Right lung (tissue), 5 donors: Measurements from ENCODE around the gene COCH. TPM values are rescaled to one million over a fixed set of nuclear protein-coding genes. Genes with fewer than 3 reads are reported as not detected.
"Not testable (repeated sequence)": the region's sequence is repeated elsewhere in the genome, so short reads cannot be mapped to it uniquely, and the experiment has no call there.

Source experiments
- DNase-seq, 2 donors: peaks; one replicate each; pipeline ENCODE4 v3.0.0-alpha.2; 2013
- polyA plus RNA-seq, 5 donors: library from polyadenylated mRNA; unstranded; fragments of 120-200 nt; gene quantifications; one replicate each; pipeline versions ENCODE4 v1.2.1 to v1.2.3, GENCODE V29; 2013; ENCODE audit warnings: inconsistent platforms in 1 of 5, low replicate concordance in 1 of 5; ENCODE audit not compliant: insufficient read length in 5 of 5, insufficient read depth in 1 of 5

Gene COCH
- polyA plus RNA-seq, 5 donors, result 1.1 to 1.8 (median 1.6) TPM

GRCh38 chr14:30874999-30875787, 834 bp downstream of the COCH start:
- no peak for DNase-seq

DNA sequence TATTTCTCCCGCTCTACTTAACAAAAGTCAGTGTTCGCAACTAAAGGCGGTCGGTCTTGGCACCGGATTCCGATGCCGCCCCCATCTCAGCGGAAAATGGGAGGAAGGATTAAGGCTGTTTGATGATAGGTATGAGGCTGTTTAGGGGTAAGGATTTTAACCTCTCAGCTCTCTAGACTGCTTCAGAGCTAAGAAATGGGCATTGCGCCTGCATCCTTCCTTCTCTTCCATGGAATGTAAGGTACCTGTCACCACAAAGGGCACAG, 1.4 kb downstream of the COCH start:
- DNase-seq, result no peak

GRCh38 chr14:30876692-30877091, 2.3 kb downstream of the COCH start:
- no peak for DNase-seq

- no peak for DNase-seq
These were observed 8.1 kb downstream of the COCH start for GRCh38 chr14:30882431-30882830.

DNA sequence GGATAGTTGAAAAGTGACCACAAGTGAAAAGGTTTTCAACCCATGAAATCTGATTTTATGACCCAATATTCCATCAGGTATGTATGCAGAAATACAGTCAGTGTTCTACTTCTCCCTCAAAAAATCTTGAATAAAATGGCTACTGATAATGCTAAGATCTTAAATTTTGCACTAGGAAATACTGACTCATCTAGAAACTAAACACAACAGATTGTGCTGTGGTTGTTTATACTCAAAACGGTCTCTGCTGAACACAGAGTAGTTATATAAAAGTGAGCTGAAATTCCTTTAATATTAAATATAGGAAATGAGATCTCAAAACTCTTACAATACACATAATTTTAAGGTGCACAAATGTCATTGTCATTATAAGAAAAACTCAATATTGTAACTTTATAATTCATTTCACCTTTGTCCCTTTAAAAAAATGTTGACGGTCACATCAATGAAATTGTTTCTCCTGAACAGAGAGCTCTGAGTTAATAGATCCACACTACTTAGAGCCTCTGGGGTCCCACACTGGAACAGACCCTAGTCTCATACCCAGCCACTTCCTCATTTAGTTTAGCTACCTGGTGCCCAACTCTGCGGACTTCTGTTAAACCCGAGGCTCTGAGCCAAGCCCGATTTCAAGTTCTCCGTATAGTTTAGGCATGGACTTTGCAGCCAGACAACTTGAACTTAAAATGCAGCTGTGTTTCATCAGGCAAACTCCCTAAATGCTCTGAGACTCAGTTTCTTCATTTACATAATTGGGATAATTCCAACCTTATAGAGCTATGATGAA, 9.3 kb downstream of the COCH start:
- no peak for DNase-seq

DNA sequence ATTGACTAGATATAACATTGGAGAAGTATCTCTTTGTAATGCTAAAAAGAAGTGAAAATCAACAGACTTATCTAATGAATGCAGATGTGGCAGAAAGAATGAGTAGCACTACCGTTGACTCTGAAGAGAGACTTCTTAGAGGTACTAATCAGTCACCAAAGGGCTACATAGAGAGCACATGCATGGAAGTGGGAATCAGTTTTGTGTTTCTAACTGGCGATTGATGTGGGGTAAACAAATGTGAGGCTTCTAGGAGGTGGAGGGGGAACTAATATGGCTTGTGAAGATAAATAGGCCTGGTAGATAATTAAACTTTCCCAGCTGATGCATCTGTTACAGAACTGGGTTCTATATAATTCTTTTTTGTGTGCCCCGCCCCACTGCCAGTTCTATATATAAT, 10.5 kb downstream of the COCH start:
- no peak for DNase-seq

GRCh38 chr14:30885840-30886740, 11.7 kb downstream of the COCH start:
- peak in 1 of 2 donors; percentile 47 for DNase-seq

DNA sequence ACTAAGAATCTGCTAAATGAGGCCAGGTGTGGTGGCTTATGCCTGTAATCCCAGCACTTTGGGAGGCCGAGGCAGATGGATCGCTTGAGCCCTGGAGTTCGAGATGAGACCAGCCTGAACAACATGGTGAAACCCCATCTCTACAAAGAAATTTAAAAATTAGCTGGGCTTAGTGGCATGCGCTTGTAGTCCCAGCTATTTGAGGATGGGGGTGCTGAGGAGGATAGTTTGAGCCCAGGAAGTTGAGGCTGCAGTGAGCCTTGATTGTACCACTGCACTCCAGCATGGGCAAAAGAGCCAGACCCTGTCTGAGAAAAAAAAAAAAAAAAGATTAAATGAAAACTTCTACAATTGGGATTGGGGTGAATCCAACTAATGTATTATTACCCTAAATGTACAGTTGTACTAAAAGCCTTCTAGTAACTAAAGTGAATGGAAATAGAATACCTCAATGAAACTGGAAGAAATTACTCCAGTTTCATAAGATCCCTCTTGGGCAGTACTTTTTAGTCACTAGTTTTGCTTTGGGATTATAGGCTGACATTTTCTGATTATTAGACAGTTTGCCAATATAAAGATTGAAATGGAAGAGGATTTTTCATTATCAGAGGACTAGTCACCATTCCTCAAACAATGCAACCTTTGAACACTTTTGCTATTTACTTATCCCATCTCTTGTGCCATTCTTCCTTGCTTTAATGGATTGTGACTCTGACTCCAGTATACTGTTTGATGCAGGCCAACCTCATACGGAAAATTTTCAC, 14.3 kb downstream of the COCH start:
- DNase-seq, result no peak

- no peak for DNase-seq
These were observed 14.9 kb downstream of the COCH start for GRCh38 chr14:30889244-30889594.

DNA sequence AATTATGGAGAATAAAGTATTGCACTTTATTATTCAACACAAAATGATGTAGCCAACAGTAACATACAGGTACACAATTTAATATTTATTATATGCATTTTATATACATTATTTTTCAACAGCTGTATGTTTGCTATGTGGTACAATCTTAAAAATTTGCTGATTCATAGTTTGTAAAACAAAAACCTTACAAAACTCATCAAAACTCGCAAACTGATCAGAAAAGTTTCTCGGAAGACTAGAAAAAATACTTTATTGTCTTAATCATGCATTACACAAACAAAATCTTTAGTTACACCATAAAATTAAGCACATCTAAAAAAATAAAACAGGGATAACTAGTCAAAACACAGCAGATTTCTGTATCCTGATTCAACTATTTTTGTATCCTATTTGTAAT, 19.5 kb downstream of the COCH start:
- no peak for DNase-seq

DNA sequence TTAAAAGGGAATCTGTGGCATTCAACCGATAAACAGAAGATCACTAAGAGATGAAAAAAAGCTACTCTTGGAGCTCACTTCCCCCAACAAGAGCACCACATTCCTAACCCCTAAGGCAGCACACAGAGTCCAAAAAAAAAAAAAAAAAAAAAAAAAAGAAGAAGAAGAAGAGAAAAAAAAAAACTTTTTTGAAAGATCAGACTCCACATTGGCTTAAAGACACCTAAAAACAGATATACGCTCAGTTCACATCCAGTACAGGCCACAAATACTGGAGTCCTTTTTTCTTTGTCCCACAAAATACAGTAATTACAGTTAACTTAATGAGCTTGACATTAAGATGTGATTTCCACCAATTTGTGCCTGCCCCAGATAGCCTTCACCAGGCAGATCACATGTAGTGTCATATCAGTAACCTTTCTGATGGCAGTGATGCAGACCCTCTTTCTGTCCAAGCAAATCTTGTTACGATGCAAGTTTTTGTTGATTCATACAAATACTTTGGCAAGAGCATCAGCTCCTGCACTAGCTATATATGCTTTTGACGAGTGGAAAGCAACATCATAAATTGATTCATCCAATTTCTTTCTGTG, 20.7 kb downstream of the COCH start:
- DNase-seq, result no peak

DNA sequence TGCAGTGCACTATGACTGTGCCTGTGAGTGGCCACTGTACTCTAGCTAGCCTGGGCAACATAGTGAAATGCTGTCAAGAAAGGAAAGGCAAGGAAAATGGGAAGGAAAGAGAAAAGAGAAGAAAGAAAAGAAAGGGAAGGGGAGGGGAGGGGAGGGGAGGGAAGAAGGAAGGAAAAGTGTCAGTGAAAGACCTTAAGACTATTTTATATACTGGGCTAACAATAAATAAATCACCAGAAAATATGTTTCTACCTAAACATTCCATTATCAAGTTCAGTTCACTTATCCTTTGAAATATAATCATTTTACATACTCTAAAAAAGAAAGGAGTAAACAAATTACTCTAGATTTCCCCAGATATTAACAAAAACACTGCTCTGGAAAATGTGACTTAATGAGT, 22.1 kb downstream of the COCH start:
- no peak for DNase-seq

- DNase-seq, result not testable (repeated sequence)
These were observed 22.8 kb downstream of the COCH start for GRCh38 chr14:30897121-30897520.

GRCh38 chr14:30903285-30904124, 29.1 kb downstream of the COCH start:
- no peak for DNase-seq

GRCh38 chr14:30906752-30907658, 32.6 kb downstream of the COCH start:
- DNase-seq, result peak in 1 of 2 donors; percentile 12

GRCh38 chr14:30907659-30908057, 33.3 kb downstream of the COCH start:
- DNase-seq, result no peak

DNA sequence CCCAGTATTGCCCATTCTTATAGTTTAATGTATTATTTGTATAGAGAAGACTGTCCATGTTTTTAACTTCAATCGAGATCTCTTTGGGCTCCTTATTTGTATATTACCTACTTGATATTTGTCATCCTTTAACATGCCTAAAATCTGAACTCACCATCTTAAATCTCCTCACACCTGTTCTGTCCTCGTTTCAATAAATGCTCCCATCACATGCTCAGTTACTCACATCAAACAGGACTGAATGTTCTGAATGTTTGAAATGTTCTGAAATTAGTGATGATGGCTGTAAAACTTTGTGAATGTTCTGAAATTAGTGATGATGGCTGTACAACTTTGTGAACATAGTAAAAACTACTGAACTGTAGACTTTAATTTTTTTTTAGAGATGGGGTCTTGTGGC, 34.5 kb downstream of the COCH start:
- no peak for DNase-seq

GRCh38 chr14:30914812-30915211, 40.5 kb downstream of the COCH start:
- DNase-seq, result no peak

- DNase-seq, result no peak
These were observed 41.2 kb downstream of the COCH start for GRCh38 chr14:30915596-30915995.
